ENCODE measurements around the gene CPPED1. TPM values are rescaled to one million over a fixed set of nuclear protein-coding genes. Genes with fewer than 3 reads are reported as not detected.

CPPED1 gene
- total and polyA plus RNA-seq, 2 donors (not counting 1 experiment from before 2014, with no cell fraction given): 7.4 to 19.8 TPM

DNA sequence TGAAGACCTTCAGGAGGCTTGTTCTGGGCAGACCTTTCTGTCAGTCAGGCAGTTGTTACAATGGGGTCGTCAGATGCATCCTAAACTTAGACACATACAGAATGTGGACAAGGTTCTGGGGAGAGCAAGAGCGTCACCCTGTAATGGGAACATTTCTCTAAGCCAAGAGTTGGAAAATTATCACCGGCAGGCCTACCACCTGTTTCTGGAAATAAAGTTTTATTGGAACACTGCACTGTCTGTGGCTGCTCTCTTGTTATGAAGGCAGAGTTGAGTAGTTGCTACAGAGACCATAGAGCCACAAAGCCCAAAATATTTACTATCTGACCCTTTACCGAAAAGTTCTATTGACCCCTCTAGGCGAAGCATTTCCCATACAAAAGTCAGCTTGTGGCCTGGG lies 106.2 kb downstream of the CPPED1 start:
- Histone ChIP-seq H3K4me1 (ENCODE audit: control insufficient read depth, extremely low read depth, insufficient read depth, low read length) (no peaks in the 10 kb centered on the region), H4K20me1 (ENCODE audit: control insufficient read depth, extremely low read depth, insufficient read depth, low read length) (no peaks in the 10 kb centered on the region), H3K27ac (ENCODE audit: insufficient read depth, low read length) (no peak overlapping the region), H3K9ac (ENCODE audit: insufficient read depth, low read length) (no peak overlapping the region), H3K27me3 (ENCODE audit: control insufficient read depth, insufficient read depth, low read length) (no peaks in the 10 kb centered on the region), H3K79me2 (ENCODE audit: control insufficient read depth, insufficient read depth, low read length) (no peaks in the 10 kb centered on the region), H2AFZ (ENCODE audit: low read length) (no peak overlapping the region), H3K36me3 (ENCODE audit: control insufficient read depth, insufficient read depth, low read length) (no peaks in the 10 kb centered on the region), H3K4me3 (replicated peaks in 1 of 4; ENCODE audit: control extremely low read depth in 1 of 4, insufficient read depth in 1 of 4, low read depth in 3 of 4, low read length in 4 of 4) (no peak overlapping the region), H3K9me3 (ENCODE audit: control insufficient read depth, insufficient read depth, low read depth, low read length) (no peaks in the 10 kb centered on the region), H3K4me2 (ENCODE audit: extremely low read depth, insufficient read depth, low read length) (no peak overlapping the region)
- no peak for DNase-seq (ENCODE audit: low read depth in 2 of 2)
- TF ChIP-seq, protein P1, sequence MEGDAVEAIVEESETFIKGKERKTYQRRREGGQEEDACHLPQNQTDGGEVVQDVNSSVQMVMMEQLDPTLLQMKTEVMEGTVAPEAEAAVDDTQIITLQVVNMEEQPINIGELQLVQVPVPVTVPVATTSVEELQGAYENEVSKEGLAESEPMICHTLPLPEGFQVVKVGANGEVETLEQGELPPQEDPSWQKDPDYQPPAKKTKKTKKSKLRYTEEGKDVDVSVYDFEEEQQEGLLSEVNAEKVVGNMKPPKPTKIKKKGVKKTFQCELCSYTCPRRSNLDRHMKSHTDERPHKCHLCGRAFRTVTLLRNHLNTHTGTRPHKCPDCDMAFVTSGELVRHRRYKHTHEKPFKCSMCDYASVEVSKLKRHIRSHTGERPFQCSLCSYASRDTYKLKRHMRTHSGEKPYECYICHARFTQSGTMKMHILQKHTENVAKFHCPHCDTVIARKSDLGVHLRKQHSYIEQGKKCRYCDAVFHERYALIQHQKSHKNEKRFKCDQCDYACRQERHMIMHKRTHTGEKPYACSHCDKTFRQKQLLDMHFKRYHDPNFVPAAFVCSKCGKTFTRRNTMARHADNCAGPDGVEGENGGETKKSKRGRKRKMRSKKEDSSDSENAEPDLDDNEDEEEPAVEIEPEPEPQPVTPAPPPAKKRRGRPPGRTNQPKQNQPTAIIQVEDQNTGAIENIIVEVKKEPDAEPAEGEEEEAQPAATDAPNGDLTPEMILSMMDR (conservative IDR thresholded peaks at IDR 0.05 in 1 of 2, IDR thresholded peaks at IDR 0.05 in 1 of 2; ENCODE audit: low read depth in 1 of 2, low read length in 2 of 2): no peak
- no peak for TF ChIP-seq EZH2 (IDR thresholded peaks at IDR 0.05; ENCODE audit: low read length, missing control alignments)

DNA sequence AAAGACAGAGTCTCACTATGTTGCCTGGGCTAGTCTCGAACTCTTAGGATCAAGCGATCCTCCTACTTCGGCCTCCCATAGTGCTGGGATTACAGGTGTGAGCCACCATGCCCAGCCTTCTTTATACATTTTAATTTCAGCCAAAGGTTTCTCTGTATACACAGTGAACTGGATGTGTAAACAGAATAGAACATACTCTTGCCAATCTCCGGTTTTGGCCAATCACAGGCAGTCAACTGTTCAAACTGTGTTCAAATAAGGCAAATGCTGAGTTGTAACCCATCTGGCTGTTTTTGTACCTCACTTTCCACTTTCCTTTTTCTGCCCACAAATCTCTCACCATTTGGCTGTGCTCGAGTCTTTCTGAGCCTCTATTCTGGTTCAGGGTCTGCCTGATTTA lies 108.2 kb downstream of the CPPED1 start:
- Histone ChIP-seq H3K9ac (ENCODE audit: insufficient read depth, low read length) (no peak overlapping the region), H3K27ac (ENCODE audit: insufficient read depth, low read length) (no peak overlapping the region), H4K20me1 (ENCODE audit: control insufficient read depth, extremely low read depth, insufficient read depth, low read length) (no peaks in the 10 kb centered on the region), H2AFZ (ENCODE audit: low read length) (no peak overlapping the region), H3K27me3 (ENCODE audit: control insufficient read depth, insufficient read depth, low read length) (no peaks in the 10 kb centered on the region), H3K79me2 (ENCODE audit: control insufficient read depth, insufficient read depth, low read length) (no peaks in the 10 kb centered on the region), H3K4me3 (replicated peaks in 1 of 4; ENCODE audit: control extremely low read depth in 1 of 4, insufficient read depth in 1 of 4, low read depth in 3 of 4, low read length in 4 of 4) (no peak overlapping the region), H3K4me1 (ENCODE audit: control insufficient read depth, extremely low read depth, insufficient read depth, low read length) (no peaks in the 10 kb centered on the region), H3K36me3 (ENCODE audit: control insufficient read depth, insufficient read depth, low read length) (no peaks in the 10 kb centered on the region), H3K4me2 (ENCODE audit: extremely low read depth, insufficient read depth, low read length) (no peak overlapping the region), H3K9me3 (ENCODE audit: control insufficient read depth, insufficient read depth, low read depth, low read length) (no peaks in the 10 kb centered on the region)
- no peak for TF ChIP-seq EZH2 (IDR thresholded peaks at IDR 0.05; ENCODE audit: low read length, missing control alignments)
- TF ChIP-seq, protein P1 (conservative IDR thresholded peaks at IDR 0.05 in 1 of 2, IDR thresholded peaks at IDR 0.05 in 1 of 2; ENCODE audit: low read depth in 1 of 2, low read length in 2 of 2): no peak
- no peak for DNase-seq (ENCODE audit: low read depth in 2 of 2)

DNA sequence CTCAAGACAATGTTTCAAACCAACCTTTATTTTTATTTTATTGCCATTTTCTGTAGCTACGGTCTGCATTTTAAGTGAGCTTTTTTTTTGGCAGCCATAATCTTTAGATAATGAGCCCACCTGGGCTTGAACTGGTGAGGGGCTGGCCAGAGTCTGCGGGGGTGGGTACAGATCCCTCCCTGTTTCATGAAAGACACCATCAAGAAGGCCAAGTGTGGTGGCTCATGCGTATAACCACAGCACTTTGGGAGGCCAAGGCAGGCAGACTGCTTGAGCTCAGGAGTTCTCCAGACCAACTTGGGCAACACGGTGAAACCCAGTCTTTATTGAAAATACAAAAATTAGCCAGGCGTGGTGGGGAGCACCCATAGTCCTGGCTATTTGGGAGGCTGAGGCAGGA lies 113.7 kb downstream of the CPPED1 start:
- no peak overlapping the region for H3K9ac ChIP-seq (ENCODE audit: insufficient read depth, low read length)
- H3K4me1 ChIP-seq (ENCODE audit: control insufficient read depth, extremely low read depth, insufficient read depth, low read length): no peaks in the 10 kb centered on the region
- no peaks in the 10 kb centered on the region for H3K36me3 ChIP-seq (ENCODE audit: control insufficient read depth, insufficient read depth, low read length)
- no peaks in the 10 kb centered on the region for H3K79me2 ChIP-seq (ENCODE audit: control insufficient read depth, insufficient read depth, low read length)
- DNase-seq (ENCODE audit: low read depth in 2 of 2): no peak
- no peak overlapping the region for H3K27ac ChIP-seq (ENCODE audit: insufficient read depth, low read length)
- no peaks in the 10 kb centered on the region for H4K20me1 ChIP-seq (ENCODE audit: control insufficient read depth, extremely low read depth, insufficient read depth, low read length)
- H2AFZ ChIP-seq (ENCODE audit: low read length): no peak overlapping the region
- H3K4me3 ChIP-seq (replicated peaks in 1 of 4; ENCODE audit: control extremely low read depth in 1 of 4, insufficient read depth in 1 of 4, low read depth in 3 of 4, low read length in 4 of 4): no peak overlapping the region
- no peaks in the 10 kb centered on the region for H3K9me3 ChIP-seq (ENCODE audit: control insufficient read depth, insufficient read depth, low read depth, low read length)
- H3K27me3 ChIP-seq (ENCODE audit: control insufficient read depth, insufficient read depth, low read length): no peaks in the 10 kb centered on the region
- TF ChIP-seq EZH2 (IDR thresholded peaks at IDR 0.05; ENCODE audit: low read length, missing control alignments): no peak
- TF ChIP-seq, protein P1 (conservative IDR thresholded peaks at IDR 0.05 in 1 of 2, IDR thresholded peaks at IDR 0.05 in 1 of 2; ENCODE audit: low read depth in 1 of 2, low read length in 2 of 2): no peak
- no peak overlapping the region for H3K4me2 ChIP-seq (ENCODE audit: extremely low read depth, insufficient read depth, low read length)

All from fibroblast of lung (primary cell).